Keratinocyte (primary cell): ENCODE measurements around the gene SOWAHA.

Experiments used
- CTCF ChIP-seq, 3 experiments: IDR thresholded peaks in 1 of 3; conservative IDR thresholded peaks in 1 of 3; optimal IDR thresholded peaks in 1 of 3; 2 replicates in 2 of 3; 3 replicates in 1 of 3; pipeline versions ENCODE3 to v1.5.1; 2011; ENCODE audit warnings: low read length in 3 of 3, mild to moderate bottlenecking in 3 of 3, moderate library complexity in 2 of 3, control low read depth in 1 of 3, inconsistent platforms in 1 of 3; ENCODE audit not compliant: insufficient read depth in 2 of 3; ENCODE audit errors: extremely low read depth in 1 of 3
- EZH2 ChIP-seq: IDR thresholded peaks from one replicate; pipeline ENCODE4 v1.6.1; 2012; ENCODE audit warnings: inconsistent platforms, mild to moderate bottlenecking, low read length, moderate library complexity

GRCh38 chr5:132826424-132827082 is 13.5 kb downstream of the SOWAHA start:
- TF ChIP-seq EZH2 (no peak), CTCF (optimal IDR thresholded peaks at IDR 0.05 in 1 of 3, IDR thresholded peaks at IDR 0.05 in 1 of 3, conservative IDR thresholded peaks at IDR 0.05 in 1 of 3; ENCODE audit: extremely low read depth in 1 of 3, insufficient read depth in 2 of 3, low read length in 3 of 3) (no peak)
